Measurements from ENCODE around the gene ANKRD63. TPM values are rescaled to one million over a fixed set of nuclear protein-coding genes. Genes with fewer than 3 reads are reported as not detected.

The ANKRD63 gene
- total and polyA plus RNA-seq, 2 of the 8 experiments (the other 6 are each of a cell fraction or from before 2014, with no cell fraction given): 0.18 to 0.26 TPM

GRCh38 chr15:40285554-40286011 is 2.7 kb upstream of the ANKRD63 start (continued):
- no peak for TF ChIP-seq JUND (IDR thresholded peaks at IDR 0.05; ENCODE audit: low read length)

Data from H1 (cell line).